Stimulated activated CD4-positive, alpha-beta T cell treated with anti-CD3 and anti-CD28 coated beads, Interleukin-4, amount 100 ng/mL, for 24 hours (primary cell): ENCODE measurements around the gene POGLUT2.
A peak's percentile ranks its signal among the peaks of the same experiment; 100 is the strongest.
"Not testable (repeated sequence)": the region's sequence is repeated elsewhere in the genome, so short reads cannot be mapped to it uniquely, and the experiment has no call there.

Experiments
- DNase-seq: peaks from one replicate; pipeline ENCODE4 v3.0.0-alpha.2; 2020

The POGLUT2 gene

GRCh38 chr13:102800145-102801041, 1.6 kb upstream of the POGLUT2 start:
- peak; percentile 85 for DNase-seq

- peak; percentile 4 for DNase-seq
Observed at GRCh38 chr13:102799426-102800144, 809 bp upstream of the POGLUT2 start.

- no peak for DNase-seq
Observed at GRCh38 chr13:102793611-102794355, 5.0 kb downstream of the POGLUT2 start.

GRCh38 chr13:102792396-102792795, 6.4 kb downstream of the POGLUT2 start:
- DNase-seq: no peak

GRCh38 chr13:102788683-102789082, 10.1 kb downstream of the POGLUT2 start:
- DNase-seq: no peak

GRCh38 chr13:102784483-102784882, 14.3 kb downstream of the POGLUT2 start:
- DNase-seq: no peak

- no peak for DNase-seq
Observed at GRCh38 chr13:102781591-102781990, 17.2 kb downstream of the POGLUT2 start.

GRCh38 chr13:102780656-102781055, 18.1 kb downstream of the POGLUT2 start:
- not testable (repeated sequence) for DNase-seq

GRCh38 chr13:102779436-102780159, 19.2 kb downstream of the POGLUT2 start:
- DNase-seq: peak; percentile 42

GRCh38 chr13:102777736-102778135, 21.0 kb downstream of the POGLUT2 start:
- no peak for DNase-seq

- DNase-seq: no peak
Observed at GRCh38 chr13:102776271-102776670, 22.5 kb downstream of the POGLUT2 start.

GRCh38 chr13:102774591-102775520, 23.9 kb downstream of the POGLUT2 start:
- DNase-seq: no peak

- DNase-seq: no peak
Observed at GRCh38 chr13:102774214-102774568, 24.6 kb downstream of the POGLUT2 start.

- DNase-seq: peak; percentile 84
Observed at GRCh38 chr13:102773441-102774213, 25.1 kb downstream of the POGLUT2 start, which contains the start of gene TEX30. TEX30 (minus strand) TSS chr13:102773786; CDS start chr13:102770026, 3,760 bp downstream.

- DNase-seq: no peak
Observed at GRCh38 chr13:102772042-102772425, 26.7 kb downstream of the POGLUT2 start.

- DNase-seq: no peak
Observed at GRCh38 chr13:102771298-102772041, 27.3 kb downstream of the POGLUT2 start.

GRCh38 chr13:102770435-102770834, 28.3 kb downstream of the POGLUT2 start:
- no peak for DNase-seq

- DNase-seq: no peak
Observed at GRCh38 chr13:102769679-102770078, 29.1 kb downstream of the POGLUT2 start.

GRCh38 chr13:102768909-102769308, 29.9 kb downstream of the POGLUT2 start:
- no peak for DNase-seq

GRCh38 chr13:102763741-102764140, 35.0 kb downstream of the POGLUT2 start:
- DNase-seq: no peak
